HL-60/S4 treated with phorbol 12-myristate 13-acetate at 8.2 ng/mL for 4 days and 3 days (cell line): ENCODE data around the gene C14orf93.
"Not testable (repeated sequence)": the region's sequence is repeated elsewhere in the genome, so short reads cannot be mapped to it uniquely, and the experiment has no call there.

Experiments
- in situ Hi-C: fragments of 300-500 bp; cut with MboI; formaldehyde crosslinking; loops from 2 replicates; pipeline ENCODE4 v1.15.0; 2022; ENCODE audit warnings: low sequenced_read_pairs

The C14orf93 gene

DNA sequence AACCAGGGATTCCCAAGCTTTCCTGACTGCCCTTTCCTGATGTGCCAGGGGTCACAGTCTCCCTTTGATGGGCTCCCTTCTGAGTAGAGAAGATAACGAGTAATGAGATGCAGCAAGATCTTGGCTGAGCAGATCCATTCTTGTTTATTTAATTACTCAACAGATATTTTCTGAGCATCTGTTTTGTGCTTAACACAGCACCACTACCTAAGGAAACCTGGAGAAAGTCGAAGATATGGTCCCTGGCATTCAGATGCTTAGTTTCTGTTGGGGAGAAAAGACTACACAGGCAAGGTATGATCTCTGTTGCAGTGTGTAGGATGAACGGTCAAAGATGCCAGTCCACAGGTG is 31.5 kb downstream of the C14orf93 start:
- in situ Hi-C loops, result no loop called here

DNA sequence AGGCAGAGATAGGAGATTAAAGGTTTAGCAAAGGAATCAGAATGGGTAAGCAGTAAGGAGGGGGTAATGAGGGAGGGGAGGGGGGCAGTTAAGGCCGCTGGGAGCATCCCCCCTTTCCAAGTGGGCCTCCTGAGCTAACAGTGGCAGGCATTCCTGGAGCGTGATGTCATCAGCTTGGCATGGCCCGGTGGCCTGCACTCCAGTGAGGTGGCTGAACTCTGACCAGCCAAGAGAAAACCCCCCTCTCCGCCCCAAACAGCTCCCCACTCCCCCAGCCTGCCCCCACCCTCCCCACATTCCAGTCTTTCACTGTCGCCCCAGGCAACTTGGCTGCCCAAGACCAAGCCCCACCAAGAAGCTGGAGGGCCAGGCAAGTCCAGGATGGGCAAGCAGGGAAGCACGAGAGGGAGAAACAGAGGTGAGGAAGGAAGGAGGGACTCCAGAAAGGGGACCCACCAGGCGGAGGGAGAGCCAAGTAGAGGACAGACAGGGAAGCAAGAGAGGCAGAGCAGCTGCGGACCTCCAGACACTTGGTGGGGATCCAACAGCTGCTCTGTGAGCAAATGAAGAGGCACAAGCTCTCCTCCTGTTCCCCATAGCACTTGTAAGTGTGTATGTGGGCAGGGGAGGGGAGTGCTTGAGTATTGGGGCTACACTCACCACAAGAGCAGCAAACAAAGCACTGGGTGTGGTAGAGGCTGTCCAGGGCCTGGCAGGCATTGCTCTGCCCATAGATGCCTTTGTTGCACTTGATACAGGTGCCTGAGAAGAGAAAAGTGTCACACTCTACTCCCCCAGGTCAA is 32.1 kb downstream of the C14orf93 start:
- in situ Hi-C loops, result no loop called here

DNA sequence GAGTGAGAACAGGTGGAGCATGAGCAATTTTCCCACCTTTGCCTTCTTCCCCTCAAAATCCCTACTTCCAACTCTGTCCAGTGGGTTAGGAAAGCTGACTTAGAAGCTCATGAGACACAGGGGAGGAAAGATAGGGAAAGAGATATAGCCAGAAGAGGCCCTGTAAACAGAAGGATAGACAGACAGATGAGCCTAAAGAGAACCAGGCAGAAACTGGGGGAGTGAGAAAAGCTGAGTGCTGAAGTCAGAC is 32.6 kb downstream of the C14orf93 start:
- in situ Hi-C loops, result no loop called here

DNA sequence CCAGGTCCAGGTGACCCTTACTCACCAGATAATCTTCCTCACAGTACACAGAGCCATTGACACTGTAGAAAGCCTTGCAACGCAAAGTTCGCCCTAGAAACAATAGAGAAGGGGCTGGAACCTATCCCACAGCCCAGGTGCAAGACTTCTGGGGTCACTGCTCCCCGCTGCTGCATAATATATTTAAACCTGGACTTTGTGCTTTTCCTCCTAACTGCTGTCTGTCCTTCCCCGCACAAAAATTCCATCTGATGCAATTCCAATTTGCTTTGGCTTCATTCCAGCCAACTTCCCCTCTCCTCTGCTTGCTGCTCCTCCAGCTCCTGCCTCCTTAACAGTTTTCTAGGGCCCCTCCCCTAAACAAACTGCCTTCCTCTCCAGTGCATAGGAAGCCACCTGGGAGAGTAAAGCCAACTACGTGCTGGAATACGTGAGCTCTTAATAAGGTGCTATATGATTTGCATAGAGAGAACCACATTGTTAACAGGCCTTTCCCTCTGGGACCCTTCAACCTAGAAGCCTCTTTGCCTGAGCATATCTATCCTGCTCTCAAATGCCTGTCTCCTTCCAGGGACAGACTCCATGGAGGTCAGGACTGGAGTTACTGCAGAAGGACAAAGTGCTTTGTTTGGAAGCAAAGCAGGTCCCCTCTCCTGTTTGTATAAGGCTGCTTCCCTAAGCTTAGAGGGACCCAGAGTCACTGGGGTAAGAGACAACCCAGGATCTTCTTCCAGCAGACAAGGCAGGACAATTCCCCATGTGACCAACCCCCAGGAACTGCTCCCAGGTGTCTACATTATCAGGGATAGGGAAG is 33.1 kb downstream of the C14orf93 start:
- in situ Hi-C loops, result no loop called here

DNA sequence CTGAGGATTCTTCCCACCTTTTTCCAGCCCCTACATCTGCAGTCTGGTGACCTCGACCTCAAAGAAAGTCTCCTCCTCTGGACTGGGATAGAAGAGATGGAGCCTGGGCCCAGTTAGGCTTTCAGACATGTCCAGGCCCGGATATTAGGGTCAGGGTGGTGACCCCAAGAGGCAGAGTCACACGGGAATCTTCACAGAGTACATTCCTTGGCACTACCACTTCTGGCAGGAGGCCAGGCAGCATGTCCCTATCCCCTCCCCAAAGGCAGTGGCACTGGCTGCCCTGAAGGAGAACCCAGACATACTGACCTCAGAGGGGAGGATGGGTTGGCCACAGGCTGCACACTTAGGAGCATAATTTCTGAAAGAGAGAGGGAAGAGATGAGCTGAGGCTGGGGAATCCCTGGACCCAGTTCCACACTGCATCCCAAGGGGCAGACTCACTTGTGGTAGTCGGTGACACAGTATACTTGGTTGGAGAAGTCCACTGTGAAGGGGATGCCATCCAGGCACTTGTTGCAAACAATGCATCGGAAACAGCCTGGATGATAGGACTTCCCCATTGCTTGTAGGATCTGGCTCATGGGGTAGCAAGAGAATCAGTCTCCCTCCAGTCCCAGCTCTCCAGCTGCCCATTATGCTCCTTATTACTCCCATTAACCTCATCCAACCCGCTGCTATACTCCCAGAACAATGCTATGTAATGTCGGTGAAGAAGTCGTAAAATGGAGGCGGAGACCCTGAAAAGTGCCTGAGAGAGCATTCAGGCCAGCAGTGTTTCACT is 35.2 kb downstream of the C14orf93 start:
- in situ Hi-C loops, result no loop called here

DNA sequence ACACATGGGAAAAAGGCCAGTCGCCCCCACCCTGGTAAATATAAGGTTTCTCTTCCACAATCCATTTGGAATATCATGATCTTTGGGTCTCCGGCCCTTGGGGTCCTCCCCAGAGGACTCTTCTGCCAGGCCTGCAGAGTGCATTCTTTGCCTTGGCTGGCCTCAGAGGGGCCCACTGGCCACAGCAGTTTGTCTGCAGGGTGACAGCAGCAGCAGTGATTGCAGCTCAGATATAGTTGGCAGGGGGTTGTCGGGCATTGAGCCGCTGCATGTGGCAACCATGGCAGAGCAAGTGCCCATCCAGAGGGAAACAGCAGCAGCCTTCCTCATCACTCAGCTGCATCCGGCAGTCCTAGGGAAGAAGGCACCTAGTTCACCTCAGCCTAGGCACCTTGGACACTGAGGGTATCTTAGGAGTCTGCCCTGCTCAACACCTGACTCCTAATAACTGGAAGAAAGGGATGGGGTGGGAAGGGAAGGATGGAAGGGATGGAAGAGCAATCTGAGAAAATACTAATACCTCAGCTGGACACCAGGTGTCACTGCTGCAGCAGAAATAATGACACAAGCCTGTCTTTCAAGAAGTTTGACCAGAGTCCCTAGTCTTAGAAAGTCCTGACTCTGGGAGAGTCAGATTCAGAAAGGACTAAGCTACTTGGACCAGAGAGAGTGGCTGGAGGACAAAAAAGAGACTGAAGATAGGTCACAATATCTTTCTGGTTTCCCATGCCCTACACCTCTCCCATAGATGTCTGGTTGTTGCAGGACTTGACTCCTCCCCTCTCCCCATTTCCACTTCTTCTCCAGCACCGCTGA is 36.5 kb downstream of the C14orf93 start:
- in situ Hi-C loops, result no loop called here

DNA sequence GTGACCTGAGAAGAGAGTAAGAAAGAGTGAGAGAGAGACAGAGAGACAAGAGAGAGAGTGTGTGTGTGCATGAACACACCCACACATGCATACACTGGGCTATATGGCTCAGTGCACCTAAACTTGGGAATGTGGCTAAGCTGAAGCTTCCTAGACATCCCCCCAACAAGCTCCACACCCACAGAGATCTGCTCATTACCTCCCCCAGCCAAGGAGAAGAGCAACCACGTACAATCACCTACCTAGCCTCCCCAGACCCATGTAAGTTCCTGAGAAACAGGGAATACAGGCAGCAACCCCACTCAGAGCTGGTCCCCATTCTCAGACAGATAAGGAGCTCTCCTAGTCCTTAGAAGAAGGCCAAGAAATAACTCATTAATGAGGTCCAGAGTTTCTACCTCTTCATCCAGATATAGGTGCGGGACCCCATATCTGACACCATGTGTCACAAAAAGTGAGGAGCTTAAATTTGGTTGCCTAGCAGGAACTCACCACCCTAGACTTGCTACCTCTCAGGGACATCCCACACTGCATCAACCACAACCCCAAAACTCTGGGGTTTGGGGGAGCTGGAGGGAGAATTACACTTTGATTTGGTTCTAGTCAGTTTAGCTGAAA is 37.5 kb downstream of the C14orf93 start:
- in situ Hi-C loops, result no loop called here

DNA sequence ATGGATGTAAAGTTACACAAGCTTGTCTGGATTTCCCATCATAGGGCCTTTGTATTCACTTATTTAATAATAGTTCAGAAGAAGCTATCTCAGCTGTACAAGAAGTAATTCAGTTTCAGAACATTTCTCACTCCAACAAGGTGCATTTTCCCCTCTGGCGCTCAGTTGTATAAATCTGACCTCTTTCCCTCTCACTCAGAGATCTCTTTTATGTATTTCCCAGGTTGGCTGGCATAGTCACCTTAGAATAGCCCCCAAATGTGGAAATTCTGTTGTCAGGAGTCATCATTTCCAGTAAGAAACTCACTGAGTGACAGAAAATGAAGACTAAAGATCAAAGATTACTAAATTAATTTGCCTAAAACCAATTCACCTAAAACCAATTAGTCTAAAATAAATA is 38.8 kb downstream of the C14orf93 start:
- in situ Hi-C loops, result no loop called here

DNA sequence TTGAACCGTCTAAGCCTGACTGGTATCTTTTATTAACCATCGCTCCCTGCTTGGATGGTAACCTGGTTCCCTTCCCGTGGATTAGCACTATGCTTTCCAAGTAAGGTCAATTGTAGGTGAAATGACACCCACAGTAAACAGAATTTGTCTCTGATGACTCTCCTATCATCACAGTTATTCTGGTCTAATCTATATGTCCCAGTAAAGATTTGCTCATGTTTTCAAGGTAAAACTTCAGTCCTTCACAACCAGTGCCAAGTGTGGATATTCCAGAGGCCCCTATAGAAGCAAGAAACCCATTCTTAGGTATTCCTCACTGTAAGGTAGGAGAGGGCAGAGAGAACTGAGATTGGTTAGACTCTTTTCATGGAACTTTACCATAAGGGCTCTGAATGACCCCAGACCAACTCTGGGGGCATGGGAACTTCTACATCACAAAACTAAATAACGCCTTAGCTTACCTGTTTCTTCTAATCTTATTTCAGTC is 43.1 kb downstream of the C14orf93 start:
- in situ Hi-C loops, result no loop called here

DNA sequence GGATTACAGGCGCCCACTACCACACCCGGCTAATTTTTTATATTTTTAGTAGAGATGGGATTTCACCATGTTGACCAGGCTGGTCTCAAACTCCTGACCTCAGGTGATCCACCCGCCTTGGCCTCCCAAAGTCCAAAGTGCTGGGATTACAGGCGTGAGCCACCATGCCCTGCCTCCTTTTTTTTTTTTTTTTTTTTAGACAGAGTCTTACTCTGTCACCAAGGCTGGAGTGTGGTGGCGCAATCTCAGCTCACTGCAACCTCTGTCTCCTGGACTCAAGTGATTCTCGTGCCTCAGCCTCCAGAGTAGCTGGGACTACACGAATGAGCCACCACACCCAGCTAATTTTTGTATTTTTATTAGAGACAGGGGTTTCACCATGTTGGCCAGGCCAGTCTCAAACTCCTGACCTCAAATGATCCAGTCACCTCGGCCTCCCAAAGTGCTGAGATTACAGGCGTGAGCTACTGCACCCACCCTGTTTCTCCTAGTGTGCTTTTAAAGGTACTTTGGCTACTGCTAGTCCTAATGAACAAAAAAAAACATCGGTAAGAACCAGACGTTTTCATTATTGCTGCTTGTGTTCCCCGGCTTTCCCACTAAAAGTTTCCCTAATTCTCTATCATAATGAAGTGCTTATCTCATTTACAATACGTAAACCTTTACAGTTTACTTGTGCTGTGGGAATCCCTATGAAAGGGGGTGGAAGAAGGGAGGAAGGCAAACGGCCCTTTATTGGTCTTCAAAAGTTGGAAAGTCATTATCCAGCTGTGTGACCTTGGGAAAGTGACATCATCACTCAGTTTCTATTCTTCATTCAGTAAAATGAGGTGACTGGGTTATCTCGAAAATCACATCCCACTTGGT is 43.8 kb downstream of the C14orf93 start:
- in situ Hi-C loops, result not testable (repeated sequence)

DNA sequence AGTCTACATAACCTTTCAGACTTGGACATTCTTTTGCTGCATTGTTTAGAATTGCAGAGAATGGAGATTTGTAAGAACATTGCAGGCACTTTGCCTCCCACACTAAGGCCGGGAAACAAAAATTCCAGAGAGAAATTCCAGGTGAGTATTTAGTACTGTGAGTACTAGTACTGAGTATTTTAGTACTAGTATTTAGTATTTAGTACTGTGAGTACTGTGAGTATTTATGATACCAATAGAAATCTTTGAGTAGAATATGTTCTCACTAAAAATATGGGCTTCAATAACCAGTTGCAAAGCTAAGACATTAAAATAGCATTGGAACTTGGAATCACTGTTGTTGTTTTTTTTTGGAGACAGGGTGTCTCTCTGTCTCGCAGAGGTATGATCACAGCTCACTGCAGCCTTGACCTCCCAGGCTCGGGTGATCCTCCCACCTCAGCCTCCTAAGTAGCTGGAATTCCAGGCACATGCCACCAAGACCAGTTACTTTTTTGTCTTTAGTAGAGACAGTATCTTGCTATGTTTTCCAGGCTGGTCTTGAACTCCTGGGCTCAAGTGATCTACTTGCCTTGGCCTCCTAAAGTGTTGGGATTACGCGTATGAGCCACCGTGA is 47.8 kb downstream of the C14orf93 start:
- in situ Hi-C loops, result no loop called here

DNA sequence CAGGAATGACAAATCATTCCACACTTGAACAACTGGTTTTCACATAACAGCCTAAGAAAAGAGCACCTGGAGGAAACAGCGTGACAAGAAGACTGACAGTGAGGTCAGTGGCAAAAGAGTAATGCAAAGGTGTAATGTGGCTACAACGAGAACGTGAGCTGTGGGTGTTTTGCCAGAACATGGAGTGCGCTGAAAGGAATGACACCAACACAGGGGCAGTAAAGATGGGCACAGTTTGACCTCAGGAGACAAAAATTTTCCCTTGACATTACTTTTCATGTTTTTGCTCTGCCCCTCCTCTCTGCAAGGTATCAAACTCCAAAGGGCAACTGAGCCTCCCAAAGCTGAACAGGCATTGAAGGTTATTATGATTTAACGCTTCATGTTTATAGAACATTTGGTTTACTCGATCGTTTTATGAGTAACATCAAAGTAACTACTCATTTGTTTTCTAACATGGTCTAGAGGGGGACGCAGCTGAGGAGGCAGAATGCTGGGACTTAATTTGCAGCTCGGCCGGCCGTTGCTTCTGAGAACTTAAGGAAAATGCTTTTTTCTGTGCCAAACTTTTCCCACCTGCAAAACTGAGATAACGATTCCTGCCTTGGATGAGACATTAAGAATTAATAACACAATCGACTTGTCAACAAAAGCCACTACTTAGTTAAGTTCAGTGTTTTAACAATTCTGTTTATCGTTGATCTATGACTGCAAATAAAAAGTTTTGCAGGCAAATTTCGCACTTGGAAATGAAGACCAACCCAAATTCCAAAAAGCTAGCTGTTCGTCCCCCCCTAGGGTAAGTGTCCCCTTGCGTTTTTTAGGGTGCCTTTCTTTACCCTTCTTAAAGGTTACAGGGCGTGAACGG is 54.0 kb downstream of the C14orf93 start:
- in situ Hi-C loops, result no loop called here

DNA sequence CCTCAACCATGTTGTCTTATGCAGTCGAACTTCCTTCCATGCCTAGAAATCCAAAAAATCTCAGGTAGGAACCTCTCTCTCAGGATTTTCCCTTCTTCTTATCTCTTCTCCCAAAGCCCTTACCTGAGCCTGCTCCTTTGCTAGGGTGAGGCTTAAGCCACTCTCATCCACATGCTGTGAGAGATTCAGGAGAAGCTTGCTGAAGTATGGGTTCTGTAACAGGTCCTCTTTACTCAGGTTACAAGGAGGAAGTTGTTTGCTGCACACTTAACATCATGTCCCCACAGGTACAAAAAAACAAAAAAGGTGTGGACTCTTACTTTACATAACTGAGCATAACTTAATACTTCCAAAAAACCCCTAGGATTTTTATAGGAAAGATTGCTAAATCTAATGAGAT is 57.5 kb downstream of the C14orf93 start:
- in situ Hi-C loops, result no loop called here

DNA sequence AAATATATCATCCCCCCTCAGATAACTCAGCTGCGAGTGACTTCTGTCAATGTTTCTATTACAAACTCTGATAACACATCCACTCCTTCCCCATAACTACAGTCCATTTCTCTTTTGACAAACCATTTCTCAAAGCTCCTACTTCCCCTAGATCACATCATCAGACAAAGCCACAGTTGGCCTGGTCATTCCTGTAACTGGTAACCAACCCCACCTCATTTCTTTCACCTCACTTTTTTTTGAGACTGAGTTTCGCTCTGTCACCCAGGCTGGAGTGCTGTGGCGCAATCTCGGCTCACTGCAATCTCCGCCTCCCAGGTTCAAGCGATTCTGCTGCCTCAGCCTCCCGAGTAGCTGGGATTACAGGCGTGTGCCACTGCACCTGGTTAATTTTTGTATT is 58.1 kb downstream of the C14orf93 start:
- in situ Hi-C loops, result not testable (repeated sequence)

DNA sequence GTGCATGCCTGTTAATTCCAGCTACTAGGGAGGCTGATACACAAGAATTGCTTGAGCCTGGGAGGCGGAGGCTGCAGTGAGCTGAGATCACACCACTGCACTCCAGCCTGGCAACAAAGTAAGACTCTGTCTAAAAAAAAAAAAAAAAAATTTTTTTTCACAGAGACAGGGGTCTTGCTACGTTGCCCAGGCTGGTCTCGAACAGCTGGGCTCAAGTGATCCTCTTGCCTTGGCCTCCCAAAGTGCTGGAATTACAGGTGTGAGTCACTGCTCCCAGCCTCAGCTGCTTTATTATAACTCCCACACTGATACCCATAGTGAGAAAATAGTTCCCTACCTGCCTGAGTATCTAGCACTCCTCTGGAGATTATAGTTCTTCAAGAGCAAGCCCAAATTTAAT is 64.3 kb downstream of the C14orf93 start:
- in situ Hi-C loops, result no loop called here

DNA sequence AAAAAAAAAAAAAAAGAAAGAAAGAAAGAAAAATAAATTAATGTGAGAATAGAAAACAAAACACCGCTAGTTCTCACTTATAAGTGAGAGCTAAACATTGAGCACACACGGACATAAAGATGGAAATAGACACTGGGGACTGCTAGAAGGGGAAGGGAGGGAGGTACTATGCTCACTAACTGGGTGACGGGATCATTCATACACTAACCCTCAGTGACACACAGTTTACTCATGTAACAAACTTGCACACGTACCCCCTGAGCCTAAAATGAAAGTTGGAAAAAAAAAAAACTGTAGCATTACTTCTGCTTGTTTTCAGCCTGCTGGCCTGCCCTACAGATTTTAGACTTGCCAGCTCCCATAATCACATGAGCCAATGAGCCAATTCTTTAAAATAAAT is 70.3 kb downstream of the C14orf93 start:
- in situ Hi-C loops, result no loop called here
